ENCODE data around the gene CTSL.

Gene CTSL

DNA sequence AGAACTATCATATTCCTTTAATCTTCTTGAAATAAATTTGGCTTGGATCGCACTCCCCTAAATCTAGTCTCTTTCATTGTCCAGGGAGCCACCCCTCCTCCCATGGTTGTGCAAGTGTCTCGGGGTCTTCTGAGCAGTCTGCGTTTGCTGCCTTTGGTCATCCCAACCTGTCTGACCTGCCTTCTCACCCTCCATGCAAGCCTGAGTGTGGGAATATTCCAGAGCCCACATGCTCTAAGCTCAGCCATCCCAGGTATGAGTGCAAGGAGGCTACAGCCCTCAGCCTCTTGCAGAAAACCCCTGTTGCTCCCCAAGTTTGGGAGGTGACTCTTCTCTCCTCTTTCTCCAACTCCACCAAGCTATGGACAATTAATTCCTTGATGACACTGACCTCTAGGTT lies 7.7 kb upstream of the CTSL start:
- DNase-seq (ENCODE audit: low read depth): no peak
- TF ChIP-seq CTCF (IDR thresholded peaks at IDR 0.05; ENCODE audit: low read length, missing control alignments): no peak
- no peak overlapping the region for H3K4me3 ChIP-seq (replicated peaks; ENCODE audit: low read depth, low read length)

DNA sequence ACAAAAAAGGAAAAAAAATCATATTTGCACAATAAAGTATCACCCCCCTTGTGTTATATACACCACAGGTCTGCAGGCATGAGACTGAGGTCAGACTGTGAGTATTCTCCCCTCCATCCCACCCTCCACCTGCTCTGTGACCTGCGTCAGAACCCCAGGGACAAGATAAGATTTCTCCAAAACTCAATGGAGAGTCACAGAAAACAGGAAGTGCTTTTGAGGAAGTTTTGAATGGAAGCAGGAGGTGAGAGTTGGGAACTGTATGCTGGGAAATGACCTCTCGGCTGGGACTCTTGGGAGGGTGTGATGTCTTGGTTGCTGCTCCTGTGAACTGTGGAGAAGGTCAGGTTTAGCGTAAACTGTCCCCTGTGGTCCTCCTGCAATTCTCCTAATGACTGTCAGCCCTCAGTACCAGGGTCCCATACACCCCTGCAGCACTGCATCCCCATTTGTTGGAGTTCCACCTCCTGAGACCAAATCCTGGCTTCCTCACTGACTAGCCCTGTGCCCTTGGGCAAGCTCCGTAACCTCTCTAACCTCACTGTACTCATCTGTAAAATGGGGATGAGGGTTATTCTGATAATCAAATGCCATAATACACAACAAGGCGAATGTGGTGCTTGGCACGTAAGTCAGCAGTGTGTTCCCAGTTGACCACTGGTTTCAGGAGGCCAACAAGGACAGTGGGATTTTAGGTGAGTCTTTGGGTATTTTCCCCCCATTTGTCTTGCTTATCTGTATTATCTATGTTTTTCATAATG lies 6.9 kb upstream of the CTSL start:
- H3K4me3 ChIP-seq (replicated peaks; ENCODE audit: low read depth, low read length): no peak overlapping the region
- no peak for TF ChIP-seq CTCF (IDR thresholded peaks at IDR 0.05; ENCODE audit: low read length, missing control alignments)
- peak; percentile 36 for DNase-seq (ENCODE audit: low read depth)

GRCh38 chr9:87720173-87720572 lies 5.7 kb upstream of the CTSL start:
- no peak overlapping the region for H3K4me3 ChIP-seq (replicated peaks; ENCODE audit: low read depth, low read length)
- no peak for TF ChIP-seq CTCF (IDR thresholded peaks at IDR 0.05; ENCODE audit: low read length, missing control alignments)
- no peak for DNase-seq (ENCODE audit: low read depth)

- no peak for DNase-seq (ENCODE audit: low read depth)
- no peak for TF ChIP-seq CTCF (IDR thresholded peaks at IDR 0.05; ENCODE audit: low read length, missing control alignments)
Measured at GRCh38 chr9:87722393-87723088, 3.4 kb upstream of the CTSL start.

GRCh38 chr9:87725356-87725899 lies 491 bp upstream of the CTSL start:
- peak; percentile 56 for DNase-seq (ENCODE audit: low read depth)
- no peak for TF ChIP-seq CTCF (IDR thresholded peaks at IDR 0.05; ENCODE audit: low read length, missing control alignments)
- peak overlapping the region; percentile 81 for H3K4me3 ChIP-seq (replicated peaks; ENCODE audit: low read depth, low read length)

More at GRCh38 chr9:87722393-87723088, 3.4 kb upstream of the CTSL start:
- no peak overlapping the region for H3K4me3 ChIP-seq (replicated peaks; ENCODE audit: low read depth, low read length)

GRCh38 chr9:87729246-87729645 lies 3.3 kb downstream of the CTSL start:
- no peak for DNase-seq (ENCODE audit: low read depth)
- no peak for TF ChIP-seq CTCF (IDR thresholded peaks at IDR 0.05; ENCODE audit: low read length, missing control alignments)
- H3K4me3 ChIP-seq (replicated peaks; ENCODE audit: low read depth, low read length): peak overlapping the region; percentile 17

All from fibroblast of pulmonary artery (primary cell).